HG02981 (cell line): ENCODE measurements around the gene QSOX1.
"Not testable (repeated sequence)": the region's sequence is repeated elsewhere in the genome, so short reads cannot be mapped to it uniquely, and the experiment has no call there.

ENCODE experiments used
- ATAC-seq: cut with Tn5 transposase; IDR thresholded peaks from one replicate; pipeline ENCODE4 v1.9.1; 2021; ENCODE audit warnings: mild to moderate bottlenecking, moderate library complexity; ENCODE audit not compliant: unreplicated experiment

The QSOX1 gene, protein sequence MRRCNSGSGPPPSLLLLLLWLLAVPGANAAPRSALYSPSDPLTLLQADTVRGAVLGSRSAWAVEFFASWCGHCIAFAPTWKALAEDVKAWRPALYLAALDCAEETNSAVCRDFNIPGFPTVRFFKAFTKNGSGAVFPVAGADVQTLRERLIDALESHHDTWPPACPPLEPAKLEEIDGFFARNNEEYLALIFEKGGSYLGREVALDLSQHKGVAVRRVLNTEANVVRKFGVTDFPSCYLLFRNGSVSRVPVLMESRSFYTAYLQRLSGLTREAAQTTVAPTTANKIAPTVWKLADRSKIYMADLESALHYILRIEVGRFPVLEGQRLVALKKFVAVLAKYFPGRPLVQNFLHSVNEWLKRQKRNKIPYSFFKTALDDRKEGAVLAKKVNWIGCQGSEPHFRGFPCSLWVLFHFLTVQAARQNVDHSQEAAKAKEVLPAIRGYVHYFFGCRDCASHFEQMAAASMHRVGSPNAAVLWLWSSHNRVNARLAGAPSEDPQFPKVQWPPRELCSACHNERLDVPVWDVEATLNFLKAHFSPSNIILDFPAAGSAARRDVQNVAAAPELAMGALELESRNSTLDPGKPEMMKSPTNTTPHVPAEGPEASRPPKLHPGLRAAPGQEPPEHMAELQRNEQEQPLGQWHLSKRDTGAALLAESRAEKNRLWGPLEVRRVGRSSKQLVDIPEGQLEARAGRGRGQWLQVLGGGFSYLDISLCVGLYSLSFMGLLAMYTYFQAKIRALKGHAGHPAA

DNA sequence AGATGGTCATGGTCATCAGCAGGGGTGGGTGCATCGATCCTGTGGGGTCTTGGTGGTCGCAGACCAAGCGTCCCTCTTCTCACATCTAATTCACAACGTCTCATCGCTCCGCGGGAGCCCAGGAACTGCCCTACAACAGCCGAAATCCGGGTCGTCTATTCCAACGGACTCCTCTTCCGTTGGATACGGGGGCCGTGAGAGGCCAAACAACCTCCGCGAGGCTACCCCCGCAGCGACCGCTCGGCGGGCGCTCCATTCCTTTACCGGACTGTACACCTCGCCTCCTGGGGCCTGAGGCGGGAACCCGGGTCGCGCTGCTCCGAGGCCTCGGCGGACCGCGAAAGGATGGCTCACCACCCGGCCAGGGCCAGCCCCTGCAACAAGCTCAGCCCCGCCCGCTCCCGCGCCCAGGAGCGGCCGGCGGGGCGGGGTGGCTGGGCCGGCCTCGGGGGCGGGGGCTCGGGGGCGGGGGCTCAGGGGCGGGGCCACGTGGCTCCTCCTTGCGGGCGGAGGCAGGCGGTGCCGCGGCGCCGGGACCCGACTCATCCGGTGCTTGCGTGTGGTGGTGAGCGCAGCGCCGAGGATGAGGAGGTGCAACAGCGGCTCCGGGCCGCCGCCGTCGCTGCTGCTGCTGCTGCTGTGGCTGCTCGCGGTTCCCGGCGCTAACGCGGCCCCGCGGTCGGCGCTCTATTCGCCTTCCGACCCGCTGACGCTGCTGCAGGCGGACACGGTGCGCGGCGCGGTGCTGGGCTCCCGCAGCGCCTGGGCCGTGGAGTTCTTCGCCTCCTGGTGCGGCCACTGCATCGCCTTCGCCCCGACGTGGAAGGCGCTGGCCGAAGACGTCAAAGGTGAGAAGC lies at the start of gene QSOX1:
QSOX1 (plus strand) TSS at position 545 of the 857 bp plus-strand sequence; CDS start at position 584, 39 bp downstream.
- ATAC-seq, result peak; percentile 86

DNA sequence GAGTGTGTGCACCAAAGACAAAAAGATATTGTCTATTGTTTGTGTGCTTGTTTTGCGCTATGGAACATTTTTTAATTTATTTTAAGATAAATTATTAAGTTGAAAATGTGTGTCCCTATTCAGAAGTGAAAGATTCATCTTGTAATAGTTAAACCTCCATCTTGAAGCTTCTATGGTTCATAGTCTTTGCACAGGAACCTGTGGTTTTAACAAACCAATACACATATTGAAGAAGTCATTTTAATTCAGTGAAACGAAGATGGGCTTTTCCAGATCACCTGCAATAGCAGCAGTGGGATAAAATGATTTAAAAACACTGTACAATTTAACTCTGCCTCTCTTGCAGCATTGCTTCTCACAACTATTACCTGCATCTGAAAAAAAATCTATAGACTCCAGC lies 42.6 kb upstream of the QSOX1 start:
- ATAC-seq, result no peak

DNA sequence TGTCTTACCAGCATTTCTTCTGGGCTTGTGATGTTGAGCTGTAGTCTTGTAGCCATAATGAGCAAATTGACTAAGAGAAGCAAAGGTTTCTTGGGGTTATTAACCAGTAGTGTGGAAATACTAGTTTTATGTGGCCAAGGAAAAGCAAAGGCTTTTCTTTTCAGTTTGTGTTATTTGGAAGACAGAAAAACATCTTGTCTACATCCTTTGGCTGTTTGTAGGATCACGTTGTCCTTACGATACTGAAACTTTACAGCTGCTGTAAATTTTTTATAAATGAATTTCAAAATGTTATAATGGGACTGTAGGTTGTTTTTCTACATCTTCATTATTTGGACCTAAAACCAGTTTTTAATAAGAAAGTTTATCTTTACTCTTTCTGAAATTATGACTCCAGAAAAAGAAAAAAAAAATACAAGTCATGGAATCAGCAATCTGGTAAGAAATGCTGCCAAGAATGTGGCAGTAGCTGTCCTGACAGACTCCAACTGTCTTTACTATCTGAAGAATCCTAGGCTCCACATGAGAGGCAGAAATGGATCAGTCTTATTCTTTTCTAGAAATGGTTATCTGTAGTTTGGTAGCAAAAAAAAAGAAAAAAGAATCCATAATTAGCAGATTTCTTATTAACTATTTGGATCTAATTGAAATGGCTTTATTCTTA lies 41.6 kb upstream of the QSOX1 start:
- no peak for ATAC-seq

DNA sequence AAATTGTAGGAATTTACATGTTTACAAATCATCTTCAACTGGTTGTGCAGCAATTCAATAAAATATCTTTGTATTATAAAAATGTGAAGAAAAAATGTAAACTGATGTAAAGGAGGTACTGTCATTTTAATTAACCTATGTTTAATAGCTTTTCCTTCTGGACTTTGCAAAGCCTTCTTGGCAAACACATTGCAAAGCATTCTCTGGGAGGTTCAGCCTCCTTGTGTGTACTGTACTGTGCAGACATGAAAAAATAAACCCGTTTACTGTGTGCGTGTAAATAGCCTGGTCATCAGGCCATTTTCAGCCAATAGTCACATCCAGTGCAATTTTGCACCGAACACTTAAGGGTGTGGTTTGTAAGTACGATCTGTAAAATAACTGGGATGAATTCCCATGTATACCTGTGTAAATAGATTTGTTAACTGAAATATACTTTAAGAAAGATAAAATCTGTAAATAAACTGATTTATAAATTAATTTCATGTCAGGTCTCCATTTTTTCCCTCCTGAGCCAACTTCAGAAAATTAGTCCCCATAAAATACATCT lies 40.2 kb upstream of the QSOX1 start:
- ATAC-seq, result no peak

DNA sequence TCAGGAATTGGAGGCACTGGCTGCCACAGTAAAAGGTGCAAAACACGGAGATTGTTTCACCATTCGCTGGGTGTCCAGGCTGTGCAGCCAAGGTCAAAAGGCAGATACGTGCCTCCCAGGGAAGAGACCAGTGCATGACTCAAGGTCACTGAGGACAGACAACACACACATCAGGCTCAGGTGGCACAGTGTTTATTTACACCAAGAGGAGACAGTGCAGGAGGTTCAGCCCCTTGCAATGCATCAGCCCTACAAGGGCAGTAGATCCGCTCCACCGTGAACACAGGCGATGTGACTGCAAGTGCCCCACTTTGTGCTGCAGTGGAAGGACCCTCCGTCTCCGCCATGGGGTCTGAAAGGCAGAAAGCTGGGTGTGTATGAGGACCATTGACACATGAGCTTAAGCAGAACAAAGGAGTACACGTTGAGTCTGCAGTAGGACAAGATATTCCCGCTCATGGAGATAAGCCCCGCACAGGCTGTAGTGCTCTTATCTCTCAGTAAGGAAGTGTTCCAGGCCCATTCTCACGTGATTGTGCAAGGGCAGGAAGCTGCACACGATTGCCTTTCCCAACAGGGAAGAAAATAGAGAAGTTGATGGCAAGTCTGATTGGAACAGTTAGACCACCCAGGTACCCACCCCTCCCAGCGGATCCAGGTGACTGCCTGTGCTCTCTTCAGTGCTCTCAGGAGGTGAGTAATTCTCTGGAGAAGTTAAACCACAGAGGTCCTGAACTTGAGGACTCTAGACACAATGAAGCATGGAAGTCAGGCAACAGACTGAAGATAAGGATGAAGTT lies 37.5 kb upstream of the QSOX1 start:
- ATAC-seq, result no peak

DNA sequence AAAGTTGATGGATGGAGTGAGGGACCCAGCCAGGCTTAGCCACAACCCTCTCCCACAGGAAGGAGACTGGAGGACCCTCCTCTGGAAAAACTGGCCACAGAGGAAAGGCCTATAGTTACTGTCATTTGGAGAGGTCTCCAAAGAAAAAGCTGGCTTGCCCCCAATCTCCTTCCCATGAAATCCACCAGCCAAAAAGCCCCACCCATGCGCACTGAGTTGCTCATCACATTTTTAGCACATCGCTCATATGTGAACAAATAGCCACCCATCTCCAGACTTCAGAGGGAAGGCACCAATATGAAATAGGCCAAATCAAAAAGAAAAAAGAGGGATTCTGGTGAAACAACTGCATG lies 36.9 kb upstream of the QSOX1 start:
- no peak for ATAC-seq

DNA sequence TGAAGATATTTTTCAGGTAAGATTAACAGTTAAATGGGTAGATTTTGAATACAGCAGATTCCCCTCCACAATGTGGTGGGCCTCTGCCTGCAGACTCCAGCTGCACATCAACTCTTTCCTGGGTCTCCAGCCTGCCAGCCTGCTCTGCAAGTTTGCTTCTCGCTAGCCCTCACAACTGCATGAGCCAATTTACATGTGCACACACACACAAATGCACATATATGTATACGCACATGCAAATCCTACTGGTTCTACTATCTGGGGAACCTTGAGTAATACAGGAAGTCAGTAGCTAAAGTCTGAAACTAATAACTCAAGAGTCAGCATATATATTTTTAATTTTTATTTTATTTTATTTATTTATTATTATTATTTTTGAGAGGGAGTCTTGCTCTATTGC lies 34.8 kb upstream of the QSOX1 start:
- ATAC-seq, result no peak

DNA sequence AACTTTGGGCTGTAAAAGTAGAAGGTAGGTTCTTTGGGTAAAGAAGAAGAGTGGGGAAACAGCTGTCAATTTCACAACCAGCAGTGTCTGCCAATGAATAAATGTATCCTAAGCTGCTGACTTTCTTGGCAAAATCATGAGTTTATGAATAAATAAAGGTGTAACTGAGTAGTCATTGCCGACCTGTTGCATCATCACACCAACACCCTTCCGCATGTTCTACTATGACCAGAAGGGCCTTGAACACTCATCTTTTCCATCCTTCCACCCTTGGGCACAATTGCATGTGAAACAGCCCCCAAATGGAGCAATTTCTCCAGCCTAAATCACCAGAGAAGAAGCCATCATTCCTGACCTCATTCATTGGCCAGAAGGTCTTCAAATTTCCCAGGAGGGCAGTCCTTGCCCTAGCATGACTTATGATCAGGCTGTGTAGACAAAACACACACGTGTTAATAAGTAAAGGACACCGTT lies 31.2 kb upstream of the QSOX1 start:
- no peak for ATAC-seq

DNA sequence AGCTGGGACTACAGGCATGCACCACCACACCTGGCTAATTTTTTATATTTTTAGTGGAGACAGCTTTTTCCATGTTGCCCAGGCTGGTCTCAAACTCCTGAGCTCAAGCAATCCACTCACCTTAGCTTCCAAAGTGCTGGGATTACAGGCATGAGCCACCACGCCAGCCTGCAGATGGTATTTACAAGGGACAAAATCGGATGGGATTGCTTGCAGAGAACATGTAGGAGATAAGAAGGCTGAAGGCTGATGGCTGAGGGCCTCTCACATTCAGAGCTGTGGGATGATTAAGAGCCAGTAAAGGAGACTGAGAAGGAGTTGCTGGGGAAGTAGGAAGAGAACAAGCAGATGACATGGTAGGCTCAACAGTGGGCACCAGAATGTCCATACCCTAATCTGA lies 24.0 kb upstream of the QSOX1 start:
- ATAC-seq, result no peak

DNA sequence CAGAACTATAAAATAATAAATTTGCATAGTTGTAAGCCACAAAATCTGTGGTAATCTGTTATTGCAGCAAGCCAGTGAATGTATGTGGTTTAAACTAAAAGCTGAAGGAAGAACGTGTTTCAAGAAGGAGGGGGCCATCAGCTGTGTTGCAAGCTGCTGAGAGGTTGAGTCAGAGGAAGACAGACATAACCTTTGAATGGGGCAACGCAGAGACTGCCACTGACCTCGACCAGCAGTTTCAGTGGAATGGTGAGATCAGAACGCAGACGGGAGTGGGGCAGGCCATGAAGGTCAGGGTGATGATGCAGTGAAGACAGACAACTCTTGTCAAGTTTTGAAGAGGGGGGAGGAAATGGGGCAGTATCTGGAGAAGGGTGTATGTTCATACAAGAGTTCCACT lies 23.2 kb upstream of the QSOX1 start:
- ATAC-seq, result no peak

DNA sequence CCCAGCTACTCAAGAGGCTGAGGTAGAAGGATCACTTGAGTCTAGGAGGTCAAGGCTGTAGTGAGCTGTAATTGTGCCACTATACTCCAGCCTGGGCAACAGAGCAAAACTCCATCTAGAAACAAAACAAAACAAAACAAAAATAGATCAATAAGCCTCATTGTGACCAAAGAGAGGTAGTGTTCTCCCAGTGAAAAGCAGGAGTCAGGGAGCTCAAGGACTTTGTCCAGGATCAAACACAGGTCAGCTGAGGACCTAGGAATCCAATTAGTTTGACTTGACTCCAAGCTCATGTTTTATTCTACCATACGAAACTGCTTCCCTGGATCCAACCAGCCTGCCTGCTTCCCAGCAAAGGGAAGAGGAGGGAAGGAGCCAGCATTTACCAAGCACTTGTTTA lies 21.5 kb upstream of the QSOX1 start:
- no peak for ATAC-seq

DNA sequence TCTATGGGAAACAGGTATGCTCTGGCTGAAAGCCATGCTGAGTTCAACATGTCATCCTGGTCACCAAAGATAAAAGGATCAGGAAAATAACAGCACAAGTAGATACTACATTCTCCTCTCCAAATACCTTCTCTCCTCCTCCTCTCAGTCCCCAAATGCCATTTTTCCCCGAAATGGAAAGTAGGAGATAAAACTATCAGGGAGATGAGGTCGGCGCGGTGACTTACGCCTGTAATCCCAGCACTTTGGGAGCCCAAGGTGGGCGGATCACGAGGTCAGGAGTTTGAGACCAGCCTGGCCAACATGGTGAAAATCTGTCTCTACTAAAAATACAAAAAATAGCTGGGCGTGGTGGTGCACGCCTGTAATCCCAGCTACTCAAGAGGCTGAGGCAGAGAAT lies 21.0 kb upstream of the QSOX1 start:
- not testable (repeated sequence) for ATAC-seq

DNA sequence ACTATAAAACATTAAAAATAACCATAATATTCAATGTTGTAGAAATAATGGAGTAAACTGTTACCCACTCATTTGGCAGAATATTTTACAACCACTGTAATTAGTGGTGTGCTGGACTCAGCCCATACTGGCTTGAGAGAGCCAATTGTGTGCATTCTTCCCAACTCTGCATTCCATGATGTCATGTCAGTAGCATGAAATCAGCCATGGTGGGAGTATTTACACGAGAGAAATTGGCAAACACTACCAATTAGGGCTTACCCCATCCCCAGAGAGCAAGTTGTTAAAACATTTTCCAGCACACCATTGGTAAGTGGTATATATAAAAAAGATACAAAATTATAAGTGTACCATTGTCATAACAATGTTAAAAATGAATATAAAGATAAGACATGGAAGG lies 19.1 kb upstream of the QSOX1 start:
- no peak for ATAC-seq

DNA sequence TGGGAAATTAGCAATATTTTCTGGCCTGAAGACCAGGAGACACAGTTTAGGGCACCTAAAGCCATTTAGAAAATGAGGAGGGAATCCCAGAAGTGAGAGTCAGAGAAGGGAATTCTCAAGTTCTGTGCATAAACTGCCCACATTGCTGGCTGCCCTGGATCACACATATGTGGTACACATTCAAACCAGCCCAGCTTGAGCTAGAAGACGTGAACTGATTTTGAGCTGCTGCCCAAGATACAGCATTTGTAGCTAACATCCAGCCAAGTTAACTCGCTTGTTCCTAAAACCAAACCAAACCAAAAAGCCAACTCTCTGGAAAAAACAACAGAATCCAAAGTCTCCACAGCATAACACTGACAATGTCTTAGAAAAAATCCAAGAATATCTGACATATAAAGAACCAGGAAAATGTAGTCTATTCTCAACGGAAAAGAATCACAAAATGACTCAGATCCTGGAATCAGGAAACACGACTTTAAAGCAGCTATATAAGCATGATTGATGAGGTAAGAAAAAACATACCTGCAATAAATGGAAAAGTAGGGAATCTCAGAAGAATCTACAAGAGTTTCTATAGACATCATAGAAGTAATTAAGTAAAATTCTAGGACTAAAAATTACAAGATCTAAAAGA lies 18.2 kb upstream of the QSOX1 start:
- no peak for ATAC-seq

DNA sequence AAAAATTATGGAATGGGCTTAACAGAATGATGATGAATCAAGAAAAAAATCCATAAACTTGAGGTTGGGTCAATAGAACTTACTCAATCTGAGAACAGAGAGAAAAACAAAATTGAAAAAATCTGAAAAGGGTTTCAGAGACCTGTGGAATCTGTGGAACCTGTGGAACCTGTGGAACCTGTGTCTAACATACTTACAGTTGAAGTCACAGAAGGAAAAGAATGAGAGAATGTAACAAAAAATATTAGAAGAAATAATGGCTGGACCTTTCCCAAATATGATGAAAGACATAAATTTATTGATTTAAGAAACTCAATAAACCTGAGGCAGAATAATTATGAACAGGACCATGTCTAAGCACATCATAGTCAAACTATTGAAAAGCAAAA lies 17.7 kb upstream of the QSOX1 start:
- ATAC-seq, result no peak

DNA sequence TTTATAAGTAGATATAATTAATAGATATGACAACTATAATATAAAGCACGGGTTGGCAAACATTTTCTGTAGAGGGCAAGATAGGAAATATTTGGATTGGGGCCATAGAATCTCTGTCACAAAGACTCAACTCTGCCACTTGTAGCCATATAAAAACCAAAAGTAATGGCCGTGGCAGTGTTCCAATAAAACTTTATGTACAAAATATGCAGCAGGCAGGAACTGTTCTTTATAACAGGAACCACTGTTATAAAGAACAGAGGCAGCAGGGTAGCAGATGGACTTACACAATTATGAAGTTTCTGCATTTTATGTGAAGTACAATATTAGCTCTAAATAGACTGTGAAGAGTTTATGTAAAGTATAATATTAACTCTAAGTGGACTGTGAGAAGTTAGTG lies 16.9 kb upstream of the QSOX1 start:
- ATAC-seq, result no peak

DNA sequence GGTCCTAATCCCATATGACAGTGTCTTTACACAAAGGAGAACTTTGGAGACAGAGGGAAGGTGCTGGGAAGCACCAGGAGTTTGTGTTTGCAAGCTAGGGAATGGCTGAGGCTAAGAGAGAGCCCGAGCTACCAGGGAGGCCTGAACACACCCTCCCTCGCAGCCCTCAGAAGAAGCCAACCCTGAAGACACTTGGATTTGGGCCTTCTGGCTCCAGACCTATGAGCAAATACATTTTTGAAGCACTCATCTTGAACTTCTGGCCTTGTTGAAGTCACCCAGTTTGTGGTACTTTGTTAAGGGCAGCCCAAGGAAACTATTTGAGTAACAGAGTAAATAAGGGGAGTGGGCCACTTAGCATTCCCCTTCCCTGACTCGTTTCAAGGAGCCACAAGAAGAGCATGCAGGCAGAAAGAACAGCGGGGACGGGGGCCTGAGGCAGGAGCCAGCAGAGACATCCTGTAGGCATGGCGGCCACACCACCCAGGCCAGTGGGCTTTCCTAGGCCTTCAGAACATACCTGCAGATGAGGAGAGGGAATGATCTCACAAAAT lies 13.2 kb upstream of the QSOX1 start:
- no peak for ATAC-seq

DNA sequence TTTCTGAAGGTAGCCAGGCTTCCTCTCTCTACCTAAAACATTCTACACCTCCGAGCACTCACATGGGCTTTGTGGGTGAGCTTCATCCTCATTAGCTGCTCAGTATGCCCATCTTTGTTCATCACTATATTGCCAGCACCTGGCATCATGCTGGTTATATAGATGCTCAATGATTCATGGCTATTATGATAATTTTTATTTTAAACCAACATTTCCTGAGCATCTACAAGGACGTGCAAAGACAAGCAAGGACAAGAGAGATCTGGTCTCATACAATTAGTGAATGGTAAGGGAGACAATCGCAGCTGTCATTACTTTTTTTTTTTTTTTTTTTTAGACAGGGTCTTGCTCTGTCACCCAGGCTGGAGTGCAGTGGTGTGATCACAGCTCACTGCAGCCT lies 11.3 kb upstream of the QSOX1 start:
- no peak for ATAC-seq
